Measurements from ENCODE around the gene CDYL2. TPM values are rescaled to one million over a fixed set of nuclear protein-coding genes. Genes with fewer than 3 reads are reported as not detected.

The CDYL2 gene
- total RNA-seq, 2 experiments from 2014 or later, result 10.4 to 11.4 TPM

DNA sequence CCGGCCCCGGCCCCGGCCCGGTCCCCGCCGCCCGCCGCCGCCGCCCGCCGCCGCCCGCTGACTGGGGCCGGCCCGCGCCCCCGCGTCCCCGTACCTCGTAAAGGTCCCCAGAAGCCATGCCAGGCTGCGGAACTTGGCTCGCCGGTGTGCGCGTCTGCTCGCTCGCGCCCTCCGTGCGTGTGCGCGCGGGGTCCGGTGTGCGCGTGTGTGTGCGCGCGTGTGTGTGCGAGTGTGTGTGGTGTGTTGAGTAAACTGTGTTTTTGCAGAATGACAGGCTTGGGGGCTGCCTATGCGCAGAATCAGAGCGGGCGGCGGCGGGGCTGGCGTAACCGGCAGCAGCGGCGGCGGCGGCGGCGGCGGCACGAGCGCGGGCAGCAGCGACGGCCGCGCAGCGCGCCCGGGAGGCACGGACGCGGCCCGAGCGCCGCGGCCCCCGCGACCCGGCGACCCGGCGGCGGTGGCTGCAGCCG is 307 bp downstream of the CDYL2 start:
- H3K4me3 Mint-ChIP-seq, result peak overlapping the region; percentile 89
- ATAC-seq, result peak; percentile 46
- ChIA-PET CTCF (no interaction called here), POLR2A (interaction anchor here (1.4 kb wide), 1 partner anchor 12 kb away, joined by 3 read pairs; no protein-coding TSS in a partner anchor)
- H3K9me3 Mint-ChIP-seq, result peaks cover 6% of the 10 kb centered on the region
- peaks cover 16% of the 10 kb centered on the region for H3K27me3 Mint-ChIP-seq
- intact Hi-C loops (cut with micrococcal nuclease), result no loop called here
- H3K27ac Mint-ChIP-seq, result peak overlapping the region; percentile 87
- TF ChIP-seq, protein P1, sequence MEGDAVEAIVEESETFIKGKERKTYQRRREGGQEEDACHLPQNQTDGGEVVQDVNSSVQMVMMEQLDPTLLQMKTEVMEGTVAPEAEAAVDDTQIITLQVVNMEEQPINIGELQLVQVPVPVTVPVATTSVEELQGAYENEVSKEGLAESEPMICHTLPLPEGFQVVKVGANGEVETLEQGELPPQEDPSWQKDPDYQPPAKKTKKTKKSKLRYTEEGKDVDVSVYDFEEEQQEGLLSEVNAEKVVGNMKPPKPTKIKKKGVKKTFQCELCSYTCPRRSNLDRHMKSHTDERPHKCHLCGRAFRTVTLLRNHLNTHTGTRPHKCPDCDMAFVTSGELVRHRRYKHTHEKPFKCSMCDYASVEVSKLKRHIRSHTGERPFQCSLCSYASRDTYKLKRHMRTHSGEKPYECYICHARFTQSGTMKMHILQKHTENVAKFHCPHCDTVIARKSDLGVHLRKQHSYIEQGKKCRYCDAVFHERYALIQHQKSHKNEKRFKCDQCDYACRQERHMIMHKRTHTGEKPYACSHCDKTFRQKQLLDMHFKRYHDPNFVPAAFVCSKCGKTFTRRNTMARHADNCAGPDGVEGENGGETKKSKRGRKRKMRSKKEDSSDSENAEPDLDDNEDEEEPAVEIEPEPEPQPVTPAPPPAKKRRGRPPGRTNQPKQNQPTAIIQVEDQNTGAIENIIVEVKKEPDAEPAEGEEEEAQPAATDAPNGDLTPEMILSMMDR (IDR thresholded peaks at IDR 0.05), result no peak
- H3K36me3 Mint-ChIP-seq (ENCODE audit: low read depth), result peaks cover 7% of the 10 kb centered on the region
- H3K4me1 Mint-ChIP-seq (ENCODE audit: low read depth), result peaks cover 36% of the 10 kb centered on the region
- peak; percentile 70 for DNase-seq

DNA sequence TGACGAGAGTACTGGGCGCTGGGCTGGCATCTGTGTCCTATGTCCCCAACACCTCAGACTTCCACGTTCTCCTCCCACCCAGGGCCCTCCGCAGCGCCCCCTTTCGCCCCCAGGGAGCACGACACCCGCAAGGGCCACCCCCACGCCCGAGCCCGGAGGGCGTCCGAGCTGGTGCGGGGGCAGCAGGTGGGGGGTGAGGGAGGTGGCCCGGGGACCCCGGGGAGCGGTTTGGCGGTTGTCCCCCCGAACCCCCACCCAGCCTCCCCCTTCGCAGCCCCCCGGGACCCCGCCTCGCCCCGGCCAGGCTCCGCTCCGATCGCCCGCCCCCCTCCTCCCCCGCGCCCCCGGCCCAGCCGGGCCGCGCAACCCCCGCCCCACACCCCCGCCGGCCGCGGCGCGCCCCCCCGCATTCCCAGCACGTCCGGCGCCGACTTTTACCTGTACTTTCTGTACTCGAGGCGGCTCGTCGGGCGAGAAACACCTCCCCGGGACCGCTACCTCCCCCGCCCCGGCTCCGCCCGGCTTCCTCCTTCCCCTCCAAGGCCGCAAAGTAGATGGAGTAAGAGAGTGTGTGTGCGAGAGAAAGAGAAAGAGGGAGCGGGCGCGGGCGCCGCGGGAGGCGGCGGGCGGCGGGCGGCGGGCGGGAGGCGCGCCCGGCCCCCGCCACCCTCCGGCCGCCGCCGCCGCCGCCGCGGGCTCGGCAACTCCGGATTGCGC is 901 bp downstream of the CDYL2 start:
- H3K4me1 Mint-ChIP-seq (ENCODE audit: low read depth), result peaks cover 36% of the 10 kb centered on the region
- TF ChIP-seq, protein P1 (IDR thresholded peaks at IDR 0.05), result peak; percentile 63
- ATAC-seq (peak; percentile 28), DNase-seq (peak; percentile 59)
- POLR2A ChIA-PET, result interaction anchor here (1.4 kb wide), 1 partner anchor 12 kb away, joined by 3 read pairs; no protein-coding TSS in a partner anchor
- H3K27ac Mint-ChIP-seq, result peak overlapping the region; percentile 82
- peak overlapping the region; percentile 89 for H3K4me3 Mint-ChIP-seq
- CTCF ChIA-PET, result no interaction called here
- peaks cover 16% of the 10 kb centered on the region for H3K27me3 Mint-ChIP-seq
- peaks cover 7% of the 10 kb centered on the region for H3K36me3 Mint-ChIP-seq (ENCODE audit: low read depth)
- intact Hi-C loops (cut with micrococcal nuclease), result no loop called here
- peaks cover 6% of the 10 kb centered on the region for H3K9me3 Mint-ChIP-seq

DNA sequence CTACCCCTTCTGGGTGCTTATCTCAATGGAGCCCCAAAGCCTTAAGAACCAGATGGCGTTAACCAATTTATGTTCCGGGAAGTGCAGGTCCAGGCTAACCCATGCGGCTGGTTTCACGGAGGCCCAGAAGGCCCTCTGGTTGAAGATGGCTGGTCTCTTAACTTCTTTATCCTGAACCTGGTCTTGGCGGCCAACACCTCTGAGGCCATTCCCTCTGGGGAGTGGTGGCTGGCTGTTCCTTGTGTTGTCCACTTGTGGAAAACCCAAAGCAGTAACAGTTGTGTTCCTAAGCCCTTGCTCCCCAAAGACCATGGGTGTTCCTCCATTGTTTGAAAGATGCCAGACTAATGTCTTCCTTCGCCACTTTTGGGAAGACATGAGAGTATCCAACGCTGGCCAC is 1.5 kb downstream of the CDYL2 start:
- peaks cover 6% of the 10 kb centered on the region for H3K9me3 Mint-ChIP-seq
- POLR2A ChIA-PET, result interaction anchor here (0.6 to 1.3 kb wide), 2 partner anchors 219 to 223 kb away, joined by 3 read pairs; no protein-coding TSS in a partner anchor
- H3K27ac Mint-ChIP-seq, result peak overlapping the region; percentile 70
- peaks cover 7% of the 10 kb centered on the region for H3K36me3 Mint-ChIP-seq (ENCODE audit: low read depth)
- intact Hi-C loops (cut with micrococcal nuclease), result no loop called here
- DNase-seq (no peak), ATAC-seq (no peak)
- H3K4me3 Mint-ChIP-seq, result peak overlapping the region; percentile 62
- TF ChIP-seq, protein P1 (IDR thresholded peaks at IDR 0.05), result no peak
- H3K27me3 Mint-ChIP-seq, result peaks cover 16% of the 10 kb centered on the region
- peaks cover 36% of the 10 kb centered on the region for H3K4me1 Mint-ChIP-seq (ENCODE audit: low read depth)
- CTCF ChIA-PET, result interaction anchor here (1.2 kb wide), 1 partner anchor 276 kb away, joined by 5 read pairs; no protein-coding TSS in a partner anchor

DNA sequence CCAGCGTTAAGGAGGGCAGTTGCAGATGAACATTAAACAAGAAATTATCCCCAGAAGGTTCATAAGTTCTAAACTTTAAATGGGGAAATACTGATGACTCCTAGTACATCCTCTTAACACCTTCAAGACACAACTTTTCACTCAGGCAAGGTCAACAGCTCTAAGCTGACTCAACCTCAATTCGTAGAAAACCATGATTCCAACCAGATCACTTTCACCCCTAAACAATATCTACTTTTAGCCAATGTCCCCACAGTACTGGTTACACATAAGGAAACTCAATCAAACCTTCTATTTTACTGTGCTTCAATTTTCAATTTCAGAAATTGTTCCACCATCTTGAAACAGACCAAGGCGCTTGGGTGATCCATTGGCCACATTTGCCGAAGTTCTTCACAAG is 2.3 kb downstream of the CDYL2 start:
- TF ChIP-seq, protein P1 (IDR thresholded peaks at IDR 0.05), result no peak
- DNase-seq (peak; percentile 3), ATAC-seq (peak; percentile 34)
- peaks cover 6% of the 10 kb centered on the region for H3K9me3 Mint-ChIP-seq
- H3K4me1 Mint-ChIP-seq (ENCODE audit: low read depth), result peaks cover 30% of the 10 kb centered on the region
- POLR2A ChIA-PET, result interaction anchor here (1.3 kb wide), 1 partner anchor 223 kb away, joined by 3 read pairs; no protein-coding TSS in a partner anchor
- CTCF ChIA-PET, result interaction anchor here (1.2 kb wide), 1 partner anchor 275 kb away, joined by 5 read pairs; no protein-coding TSS in a partner anchor
- H3K4me3 Mint-ChIP-seq, result peak overlapping the region; percentile 62
- H3K27me3 Mint-ChIP-seq, result peaks cover 16% of the 10 kb centered on the region
- peak overlapping the region; percentile 70 for H3K27ac Mint-ChIP-seq
- intact Hi-C loops (cut with micrococcal nuclease), result no loop called here
- peaks cover 7% of the 10 kb centered on the region for H3K36me3 Mint-ChIP-seq (ENCODE audit: low read depth)

DNA sequence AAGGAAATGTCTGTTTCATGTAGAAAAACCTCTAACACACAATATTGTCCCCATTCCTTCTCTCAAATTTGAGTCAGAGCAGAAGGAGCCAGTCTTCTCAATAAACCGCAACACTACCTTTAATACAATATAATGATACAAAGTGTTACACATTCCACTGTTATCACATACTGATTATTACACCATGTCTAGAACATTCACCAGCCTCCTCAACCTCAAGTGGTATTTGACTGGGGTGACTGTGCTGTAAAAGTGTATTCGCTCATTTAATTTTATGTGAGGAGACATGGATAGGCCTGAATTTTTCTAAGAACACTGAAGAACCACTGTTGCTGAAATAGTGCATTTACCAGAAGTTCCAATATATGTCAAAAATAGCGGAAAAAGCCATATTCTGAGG is 10.3 kb downstream of the CDYL2 start:
- H3K4me1 Mint-ChIP-seq (ENCODE audit: low read depth), result no peaks in the 10 kb centered on the region
- no peak overlapping the region for H3K27ac Mint-ChIP-seq
- no peak for DNase-seq
- no peaks in the 10 kb centered on the region for H3K27me3 Mint-ChIP-seq
- intact Hi-C loops (cut with micrococcal nuclease), result no loop called here
- TF ChIP-seq, protein P1 (IDR thresholded peaks at IDR 0.05), result no peak
- no peaks in the 10 kb centered on the region for H3K36me3 Mint-ChIP-seq (ENCODE audit: low read depth)
- no peak overlapping the region for H3K4me3 Mint-ChIP-seq
- ChIA-PET POLR2A (no interaction called here), CTCF (no interaction called here)
- H3K9me3 Mint-ChIP-seq, result peaks cover 4% of the 10 kb centered on the region
- no peak for ATAC-seq
